HG03571 (cell line): Measurements from ENCODE around the gene CRIM1.

Experiments used
- ATAC-seq: cut with Tn5 transposase; IDR thresholded peaks from one replicate; pipeline ENCODE4 v1.9.1; 2021; ENCODE audit not compliant: unreplicated experiment

CRIM1 gene

DNA sequence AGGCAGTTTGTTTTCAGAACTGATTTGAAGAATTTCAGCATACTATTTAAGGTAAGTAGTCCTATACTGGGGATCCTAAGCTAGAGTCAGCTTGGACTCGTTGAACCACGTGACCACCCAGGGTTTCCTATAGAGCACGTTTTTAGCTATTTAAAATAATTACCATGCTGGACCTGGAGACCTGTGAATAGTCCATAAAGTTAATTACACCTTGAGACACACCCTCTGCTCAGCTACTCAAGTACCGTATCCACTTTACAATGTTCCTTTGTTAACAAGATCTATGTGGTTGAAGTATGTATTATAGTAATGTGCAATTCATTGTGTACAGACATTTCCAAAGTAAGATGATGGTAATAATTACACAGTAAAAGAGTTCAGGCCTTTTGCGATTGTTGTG, 67.6 kb downstream of the CRIM1 start:
- ATAC-seq = no peak

DNA sequence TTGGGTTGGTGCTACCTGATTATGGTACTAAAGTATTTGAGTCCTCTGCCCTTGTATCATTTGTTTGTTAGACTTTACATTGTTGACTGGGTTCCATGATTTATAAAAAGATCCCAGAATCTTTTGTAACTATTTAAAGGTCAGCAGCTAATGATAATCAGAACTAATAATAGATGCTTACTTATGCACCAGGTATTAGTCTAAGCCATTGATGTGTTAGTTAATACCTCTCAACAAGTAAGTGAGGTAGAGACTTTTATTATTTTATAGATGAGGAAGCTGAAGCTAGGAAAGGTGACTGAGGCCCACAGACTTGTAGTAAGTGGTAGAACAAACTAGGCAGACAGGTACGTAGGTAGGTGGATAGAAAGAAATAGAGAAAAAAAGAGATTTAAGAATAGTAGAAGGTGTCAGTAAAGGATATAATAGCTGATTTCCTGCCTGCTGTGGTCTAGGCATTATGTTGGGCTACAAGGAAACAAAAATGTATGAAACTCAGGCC, 68.1 kb downstream of the CRIM1 start:
- no peak for ATAC-seq

- ATAC-seq = no peak
Measured at GRCh38 chr2:36425608-36426355, 70.2 kb downstream of the CRIM1 start.

- no peak for ATAC-seq
Measured at GRCh38 chr2:36427790-36428243, 72.2 kb downstream of the CRIM1 start.

DNA sequence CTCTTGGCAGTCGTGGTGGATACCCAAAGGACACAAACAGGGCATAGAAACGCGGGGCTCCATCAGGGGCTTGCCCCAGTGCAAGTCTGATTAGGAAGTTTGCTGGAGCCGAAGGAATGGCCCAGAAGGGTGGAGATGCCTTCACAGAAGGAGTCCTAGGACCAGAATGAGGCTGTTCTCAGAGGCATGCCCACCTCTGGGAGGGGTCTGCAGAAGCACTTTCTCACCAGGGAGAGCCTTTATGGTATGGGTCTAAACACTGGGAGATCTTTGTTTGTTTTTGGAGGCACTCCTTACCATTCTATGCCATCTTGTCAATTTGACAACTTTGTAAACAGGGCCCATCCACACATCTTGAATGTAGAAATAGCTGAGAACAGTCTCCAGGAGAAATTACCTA, 75.0 kb downstream of the CRIM1 start:
- ATAC-seq = no peak

GRCh38 chr2:36432479-36432878, 76.9 kb downstream of the CRIM1 start:
- no peak for ATAC-seq

GRCh38 chr2:36433311-36434217, 78.0 kb downstream of the CRIM1 start:
- no peak for ATAC-seq

GRCh38 chr2:36438449-36438977, 82.9 kb downstream of the CRIM1 start:
- ATAC-seq = no peak

GRCh38 chr2:36439084-36439483, 83.5 kb downstream of the CRIM1 start:
- no peak for ATAC-seq

- ATAC-seq = no peak
Measured at GRCh38 chr2:36441065-36441625, 85.6 kb downstream of the CRIM1 start.

- no peak for ATAC-seq
Measured at GRCh38 chr2:36441816-36442215, 86.2 kb downstream of the CRIM1 start.

DNA sequence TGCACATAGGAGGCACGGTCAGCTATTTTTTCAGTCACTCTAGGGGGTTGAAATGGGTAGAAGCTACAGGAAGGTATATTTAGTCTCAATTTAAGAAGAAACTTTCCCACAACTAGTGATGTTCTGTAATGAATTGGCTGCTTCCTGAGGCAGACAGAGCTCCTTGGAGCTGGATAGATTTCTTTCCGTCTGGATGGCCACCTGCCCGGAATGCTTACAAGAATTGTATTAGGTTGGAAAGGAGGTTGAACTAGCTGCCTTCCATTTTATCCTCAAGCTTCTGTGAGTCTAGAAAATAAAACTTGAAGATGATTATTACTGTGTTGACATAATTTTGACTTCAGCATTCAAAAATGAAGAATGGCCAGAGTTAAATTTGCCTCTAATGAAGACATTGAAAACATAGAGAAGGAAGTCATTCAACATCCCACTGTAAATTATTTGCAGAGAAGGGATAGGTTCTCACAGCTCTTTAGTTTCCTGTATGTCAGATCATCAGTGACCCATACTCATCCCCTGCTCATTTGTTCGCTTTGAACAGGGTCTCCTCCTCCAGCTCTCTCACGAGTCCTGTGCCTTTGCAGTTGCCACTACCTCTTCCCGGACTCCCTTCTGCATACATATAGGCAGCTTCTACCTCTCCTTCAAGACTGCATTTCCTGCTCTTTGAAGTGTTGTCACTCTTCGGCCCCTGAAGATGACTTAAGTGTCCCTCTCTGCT, 88.8 kb downstream of the CRIM1 start:
- no peak for ATAC-seq

- no peak for ATAC-seq
Measured at GRCh38 chr2:36445185-36445866, 89.7 kb downstream of the CRIM1 start.

DNA sequence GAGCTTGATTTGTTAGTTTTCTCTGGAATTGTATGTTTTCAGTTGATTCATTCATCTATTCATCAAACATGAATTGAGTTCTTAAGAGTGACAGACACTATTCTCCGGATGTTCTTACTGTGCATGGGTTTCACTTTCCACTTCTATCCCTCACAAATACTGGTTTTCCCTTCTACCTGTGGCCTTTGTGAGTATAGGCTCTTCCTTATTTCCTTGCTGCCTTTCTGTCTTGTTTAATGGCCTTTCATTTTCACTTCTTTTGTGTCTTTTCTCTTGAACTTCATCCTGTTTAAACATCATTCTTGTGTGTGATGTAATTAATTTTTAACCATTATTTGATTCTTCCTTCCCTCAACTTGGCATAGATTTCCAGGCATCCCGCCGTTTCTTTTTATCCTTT, 90.7 kb downstream of the CRIM1 start:
- no peak for ATAC-seq

- no peak for ATAC-seq
Measured at GRCh38 chr2:36449213-36449612, 93.6 kb downstream of the CRIM1 start.

GRCh38 chr2:36449943-36450392, 94.4 kb downstream of the CRIM1 start:
- no peak for ATAC-seq

GRCh38 chr2:36450466-36451196, 95.1 kb downstream of the CRIM1 start:
- ATAC-seq = no peak

DNA sequence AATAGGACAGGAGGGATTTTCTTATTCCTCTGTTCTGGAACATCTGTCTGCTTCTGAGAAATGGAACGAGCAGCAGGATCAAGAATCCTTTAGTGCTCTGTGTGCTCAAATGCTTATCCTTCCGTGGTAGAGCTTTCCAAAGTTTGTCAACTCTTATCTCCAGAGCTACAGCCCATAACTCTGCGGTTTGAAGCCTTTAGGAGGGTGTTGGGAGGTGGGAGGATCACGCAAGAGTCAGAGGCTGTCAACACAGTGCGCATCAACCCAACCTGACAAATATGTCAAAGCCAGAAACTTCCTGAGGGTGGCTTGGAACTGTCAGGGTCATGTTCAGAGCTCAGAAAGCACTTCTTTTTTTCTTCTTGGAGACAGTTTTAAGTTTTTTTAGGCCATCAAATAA, 95.9 kb downstream of the CRIM1 start:
- ATAC-seq = no peak

DNA sequence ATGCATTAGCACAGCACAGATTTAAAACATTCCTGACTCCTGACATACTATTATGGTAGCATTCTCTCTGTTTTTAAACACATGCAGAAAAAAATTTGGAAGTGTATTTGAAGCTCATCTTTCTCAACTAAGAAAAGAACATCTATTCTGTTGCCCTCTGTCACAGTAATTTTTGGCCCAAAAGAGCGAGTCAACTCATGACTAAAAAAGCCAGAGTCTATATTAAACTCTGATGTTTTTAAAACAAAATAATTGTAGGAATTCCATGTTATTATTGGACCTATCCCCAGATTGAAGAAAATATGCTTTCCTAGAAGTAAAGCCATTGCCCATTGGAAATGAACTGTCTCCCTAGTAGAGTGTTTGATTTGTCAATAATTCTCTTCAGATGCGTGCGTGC, 96.7 kb downstream of the CRIM1 start:
- ATAC-seq = no peak
